GM10847 (cell line): ENCODE measurements around the gene SLC25A21.

Experiments used
- POLR2A ChIP-seq: IDR thresholded peaks from 2 replicates; pipeline ENCODE4 v1.6.1; 2011; ENCODE audit not compliant: insufficient read length; ENCODE audit errors: extremely low read depth

The SLC25A21 gene

GRCh38 chr14:37063467-37064240 lies 108.8 kb downstream of the SLC25A21 start:
- TF ChIP-seq POLR2A, result no peak

DNA sequence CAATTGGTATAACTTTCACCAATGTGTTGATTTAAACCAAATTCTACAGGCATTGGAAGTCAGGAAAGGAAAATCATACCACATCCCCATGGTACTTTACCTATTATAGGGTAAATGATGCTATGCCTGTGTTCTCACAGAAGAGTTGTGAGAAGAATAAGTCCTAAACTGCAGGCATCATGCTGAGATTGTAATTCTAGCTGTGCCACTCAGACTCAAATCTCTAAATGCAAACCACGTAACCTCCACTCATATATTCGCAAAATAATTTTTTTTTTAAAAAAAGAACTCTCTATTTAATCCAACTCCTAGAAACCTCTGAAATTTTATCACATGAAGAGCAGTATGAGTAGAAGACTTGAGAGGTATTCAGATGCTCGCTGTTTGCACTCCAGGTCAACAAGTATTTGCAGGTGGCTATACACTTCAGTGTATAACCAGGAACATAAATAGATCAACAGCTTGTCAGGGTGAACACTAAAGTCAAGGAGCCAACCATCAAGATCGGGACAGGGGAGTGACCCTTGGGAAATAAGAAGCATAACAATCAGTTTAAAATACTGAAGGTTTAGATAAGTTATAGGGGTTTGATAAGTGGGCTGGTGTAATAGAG lies 110.1 kb downstream of the SLC25A21 start:
- TF ChIP-seq POLR2A, result no peak

- no peak for TF ChIP-seq POLR2A
Observed at GRCh38 chr14:37061697-37062096, 110.7 kb downstream of the SLC25A21 start.

DNA sequence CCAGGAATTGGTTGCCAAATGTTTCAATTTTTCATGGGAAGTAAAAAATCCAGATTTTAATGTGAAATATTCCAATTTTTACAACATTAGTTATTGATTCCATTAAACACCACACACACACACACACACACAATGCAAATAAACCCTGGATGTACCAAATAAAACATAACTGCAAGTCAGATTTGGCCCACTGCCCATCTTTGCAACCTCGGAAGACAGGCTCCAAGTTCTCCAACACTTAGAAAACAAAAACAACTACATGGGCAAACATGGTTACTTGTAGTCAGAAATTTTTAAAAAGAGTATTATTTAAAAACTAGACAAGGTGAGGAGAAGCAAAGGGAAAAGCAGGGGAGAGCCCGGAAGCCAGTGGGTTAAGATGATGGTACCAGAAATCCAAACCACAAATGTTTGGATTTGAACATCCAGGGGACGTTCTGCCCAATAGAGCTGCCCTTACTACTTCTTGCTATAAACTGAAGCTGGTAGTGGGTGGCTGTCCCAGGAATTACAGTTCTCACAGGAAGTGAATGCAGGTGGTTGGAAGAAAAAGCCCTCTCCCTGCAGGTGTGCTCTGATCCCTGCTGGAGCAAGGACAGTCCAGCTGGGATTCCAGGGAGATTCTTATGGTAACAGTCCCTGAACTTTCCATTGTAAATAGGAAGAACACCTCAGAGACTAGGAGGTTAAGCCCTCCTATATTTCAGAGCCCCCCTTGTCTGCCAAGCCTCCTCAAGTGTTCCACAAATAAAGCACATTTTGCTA lies 111.7 kb downstream of the SLC25A21 start:
- no peak for TF ChIP-seq POLR2A

GRCh38 chr14:37057776-37058175 lies 114.6 kb downstream of the SLC25A21 start:
- TF ChIP-seq POLR2A, result no peak

- no peak for TF ChIP-seq POLR2A
Observed at GRCh38 chr14:37056473-37056872, 115.9 kb downstream of the SLC25A21 start.

GRCh38 chr14:37054869-37055268 lies 117.5 kb downstream of the SLC25A21 start:
- no peak for TF ChIP-seq POLR2A

DNA sequence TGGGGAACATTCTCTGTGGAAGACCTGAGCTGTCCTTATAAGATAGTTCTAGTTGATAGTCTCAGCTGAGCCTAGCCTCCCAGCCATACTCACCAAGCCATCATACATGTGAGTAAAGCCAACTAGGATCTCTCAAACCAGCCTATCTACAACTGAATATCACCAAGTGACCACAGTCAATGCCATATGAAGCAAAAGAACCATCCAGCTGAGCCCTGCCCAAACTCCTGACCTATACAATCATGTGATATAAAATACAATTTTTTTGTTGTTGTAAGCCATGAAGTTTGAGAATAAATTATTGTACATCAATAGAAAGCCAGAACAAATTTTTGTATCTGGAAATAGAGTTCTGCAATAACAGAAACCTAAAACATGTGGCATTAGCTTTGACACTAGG lies 118.3 kb downstream of the SLC25A21 start:
- no peak for TF ChIP-seq POLR2A

- TF ChIP-seq POLR2A, result no peak
Observed at GRCh38 chr14:37051680-37052079, 120.7 kb downstream of the SLC25A21 start.

DNA sequence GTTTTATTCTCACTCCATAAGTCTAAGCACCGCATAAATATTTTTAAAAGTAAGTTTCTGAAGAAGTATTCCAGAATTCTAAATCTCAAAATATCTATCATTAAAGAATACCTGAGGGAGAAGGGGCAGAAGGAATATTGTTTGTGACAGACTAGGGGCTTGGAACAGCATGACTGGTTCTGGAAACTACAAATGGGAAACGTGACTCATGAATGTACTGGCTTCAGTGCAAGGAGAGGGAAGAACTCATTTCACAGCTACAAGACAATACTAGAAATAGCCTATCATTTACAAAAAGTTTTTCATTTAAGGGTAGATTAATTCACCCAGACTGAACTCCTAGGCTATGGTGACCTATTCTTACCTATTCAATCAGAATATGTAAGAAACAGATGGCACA lies 121.3 kb downstream of the SLC25A21 start:
- no peak for TF ChIP-seq POLR2A

GRCh38 chr14:37048666-37049071 lies 123.7 kb downstream of the SLC25A21 start:
- TF ChIP-seq POLR2A, result no peak

GRCh38 chr14:37047996-37048395 lies 124.4 kb downstream of the SLC25A21 start:
- no peak for TF ChIP-seq POLR2A

DNA sequence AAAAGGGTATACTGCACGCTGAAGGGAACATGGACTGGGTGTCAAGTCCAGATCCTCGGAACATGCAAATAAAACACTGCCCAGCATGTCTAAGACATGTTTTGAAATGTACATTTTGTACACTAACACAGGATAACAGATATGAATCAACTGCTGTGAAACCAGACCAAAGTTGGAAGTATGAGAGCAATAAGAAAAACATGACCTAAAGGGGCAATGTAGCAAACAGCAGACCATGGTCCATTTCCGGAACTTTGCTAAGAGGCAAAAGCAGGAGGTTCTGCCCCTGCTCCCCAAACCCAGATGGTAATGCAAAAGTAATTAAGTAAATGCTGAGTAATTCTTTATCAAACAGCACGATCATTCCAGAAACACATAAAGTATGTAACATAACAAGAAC lies 125.2 kb downstream of the SLC25A21 start:
- TF ChIP-seq POLR2A, result no peak

DNA sequence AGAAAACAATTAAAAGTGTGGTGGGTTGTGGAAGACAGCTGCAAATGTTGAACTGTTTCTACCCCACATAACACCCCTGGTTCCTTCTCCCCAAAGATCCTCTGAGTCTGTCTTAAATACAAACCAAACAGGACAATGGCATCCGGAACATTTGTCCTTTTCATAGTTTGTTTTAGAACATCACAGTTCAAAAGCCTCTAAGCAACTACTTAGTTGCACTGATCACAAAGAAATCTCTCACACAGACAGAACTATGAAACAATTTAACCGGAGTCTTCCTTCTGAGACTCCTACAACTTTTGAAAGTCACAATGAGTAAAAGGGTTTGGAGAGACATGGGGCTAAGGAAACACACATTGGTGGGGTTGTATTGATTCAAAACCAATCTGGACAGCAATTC lies 125.6 kb downstream of the SLC25A21 start:
- no peak for TF ChIP-seq POLR2A

GRCh38 chr14:37045340-37046061 lies 126.9 kb downstream of the SLC25A21 start:
- no peak for TF ChIP-seq POLR2A
